ENCODE data around the gene SLC25A29.

Gene SLC25A29

GRCh38 chr14:100279133-100279532, 27.1 kb downstream of the SLC25A29 start:
- DNase-seq: no peak

- DNase-seq: no peak
These were observed 27.5 kb downstream of the SLC25A29 start for GRCh38 chr14:100278702-100279101.

GRCh38 chr14:100275214-100275613, 31.0 kb downstream of the SLC25A29 start:
- DNase-seq: no peak

- no peak for DNase-seq
These were observed 32.0 kb downstream of the SLC25A29 start for GRCh38 chr14:100274250-100274649.

GRCh38 chr14:100271247-100271939, 34.9 kb downstream of the SLC25A29 start:
- DNase-seq: no peak

- no peak for DNase-seq
These were observed 37.5 kb downstream of the SLC25A29 start for GRCh38 chr14:100268591-100269207.

GRCh38 chr14:100267990-100268389, 38.3 kb downstream of the SLC25A29 start:
- DNase-seq: no peak

- no peak for DNase-seq
These were observed 43.1 kb downstream of the SLC25A29 start for GRCh38 chr14:100263141-100263540.

GRCh38 chr14:100262545-100262944, 43.7 kb downstream of the SLC25A29 start:
- no peak for DNase-seq

GRCh38 chr14:100261621-100262020, 44.6 kb downstream of the SLC25A29 start:
- no peak for DNase-seq

- DNase-seq: no peak
These were observed 49.8 kb downstream of the SLC25A29 start for GRCh38 chr14:100256339-100256895.

GRCh38 chr14:100252684-100253083, 53.6 kb downstream of the SLC25A29 start:
- DNase-seq: no peak

- DNase-seq: no peak
These were observed 55.3 kb downstream of the SLC25A29 start for GRCh38 chr14:100250732-100251465.

- DNase-seq: no peak
These were observed 59.3 kb downstream of the SLC25A29 start for GRCh38 chr14:100246809-100247428.

GRCh38 chr14:100243020-100243419, 63.2 kb downstream of the SLC25A29 start:
- DNase-seq: no peak

- DNase-seq: no peak
These were observed 65.0 kb downstream of the SLC25A29 start for GRCh38 chr14:100241279-100241678.
